HCT116 (cell line): ENCODE results near the gene EML4. TPM values are rescaled to one million over a fixed set of nuclear protein-coding genes. Genes with fewer than 3 reads are reported as not detected.

Source experiments
- ATAC-seq: fragments of 200-7000 bp; cut with Tn5 transposase; 2 replicates; pipeline ENCODE4 v1.9.1; 2020; ENCODE audit warnings: mild to moderate bottlenecking, moderate library complexity
- BruUV-seq: library from RNA; stranded (reverse); fragments of 400-500 nt; replicated peaks from 2 replicates; lab custom pipeline; 2021; lab: Mats Ljungman, UMichigan
- CTCF ChIA-PET: fragments of 300-600 bp; sonication (Branson Sonifier 250); formaldehyde crosslinking; loops from one replicate; lab custom pipeline; 2021; ENCODE audit warnings: antibody characterized with exemption; lab: Charles Lee
- POLR2A ChIA-PET: fragments of 300-600, 350-600 bp; sonication (Branson Sonifier 250); formaldehyde crosslinking; loops from one replicate; lab custom pipeline; 2021; ENCODE audit warnings: antibody characterized with exemption; lab: Charles Lee
- RAD21 ChIA-PET, 2 experiments: fragments of 300-600 bp; sonication (Branson Sonifier 250); formaldehyde crosslinking; loops; one replicate each; lab custom pipeline; 2023; ENCODE audit warnings: low total read pairs in 2 of 2; ENCODE audit not compliant: uncharacterized antibody in 2 of 2, unreplicated experiment in 2 of 2, low non-redundant PET in 1 of 2; lab: Charles Lee
- DNase-seq: peaks from one replicate; pipeline ENCODE4 v3.0.0-alpha.2; 2010; ENCODE audit warnings: low read depth, low spot score
- H2AFZ ChIP-seq: fragments of 200-600 bp; shearing (Covaris generic), sonication (generic); 2 replicates; pipeline ENCODE4 v1.6.1; 2017; ENCODE audit warnings: low read depth, mixed run types, mixed read lengths, antibody characterized with exemption, low read length; ENCODE audit not compliant: poor library complexity, severe bottlenecking
- H3K27ac ChIP-seq: 2 replicates; pipeline ENCODE4 v1.5.1; 2012; ENCODE audit warnings: low read depth, low read length
- H3K27me3 ChIP-seq: fragments of 200-600 bp; sonication (generic); 2 replicates; pipeline ENCODE4 v1.6.1; 2016; ENCODE audit warnings: mixed run types, low read length, mixed read lengths; ENCODE audit not compliant: insufficient read depth
- H3K36me3 ChIP-seq, 2 experiments: fragments of 200-500 bp in 1 of 2; fragments of 200-600 bp in 1 of 2; sonication (Bioruptor generic) in 1 of 2; sonication (generic) in 1 of 2; 2 replicates each; pipeline versions ENCODE4 v1.5.1 to v1.6.1; 2014 to 2016; ENCODE audit warnings: low read length in 2 of 2, inconsistent platforms in 1 of 2, mixed read lengths in 1 of 2, mixed run types in 1 of 2; ENCODE audit not compliant: insufficient read depth in 2 of 2, control insufficient read depth in 1 of 2
- H3K4me1 ChIP-seq, 2 experiments: fragments of 200-600 bp in 1 of 2; sonication (generic) in 1 of 2; 2 replicates each; pipeline versions ENCODE4 v1.5.1 to v1.6.1; 2012 to 2017; ENCODE audit warnings: low read length in 2 of 2, inconsistent platforms in 1 of 2, mild to moderate bottlenecking in 1 of 2, mixed read lengths in 1 of 2, mixed run types in 1 of 2, moderate library complexity in 1 of 2; ENCODE audit not compliant: insufficient read depth in 2 of 2, control insufficient read depth in 1 of 2
- H3K4me2 ChIP-seq: fragments of 200-600 bp; sonication (generic); 2 replicates; pipeline ENCODE4 v1.6.1; 2017; ENCODE audit warnings: mixed run types, low read length, mixed read lengths
- H3K4me3 ChIP-seq, 2 experiments: fragments of 200-600 bp in 1 of 2; sonication (generic) in 1 of 2; replicated peaks in 1 of 2; 2 replicates each; pipeline ENCODE4 v1.5.1; 2011 to 2016; ENCODE audit warnings: low read length in 2 of 2, control low read depth in 1 of 2, low read depth in 1 of 2, mild to moderate bottlenecking in 1 of 2, mixed read lengths in 1 of 2, mixed run types in 1 of 2
- H3K79me2 ChIP-seq: fragments of 200-600 bp; sonication (generic); 2 replicates; pipeline ENCODE4 v1.6.1; 2017; ENCODE audit warnings: mild to moderate bottlenecking, mixed run types, low read length, moderate library complexity, mixed read lengths; ENCODE audit not compliant: insufficient read depth
- H3K9ac ChIP-seq: fragments of 200-600 bp; sonication (generic); 2 replicates; pipeline ENCODE4 v1.6.1; 2016; ENCODE audit warnings: low read length, mixed read lengths
- H3K9me2 ChIP-seq: fragments of 200-600 bp; sonication (generic), shearing (Covaris generic); 2 replicates; pipeline ENCODE4 v1.6.1; 2017; ENCODE audit warnings: mixed run types, mild to moderate bottlenecking, moderate library complexity; ENCODE audit not compliant: insufficient read depth
- H3K9me3 ChIP-seq, 2 experiments: fragments of 200-500 bp in 1 of 2; fragments of 200-600 bp in 1 of 2; sonication (Bioruptor generic) in 1 of 2; sonication (generic) in 1 of 2; 2 replicates each; pipeline ENCODE4 v1.6.1; 2014 to 2017; ENCODE audit warnings: low read length in 2 of 2, mixed read lengths in 2 of 2, inconsistent platforms in 1 of 2, low read depth in 1 of 2, mild to moderate bottlenecking in 1 of 2, mixed run types in 1 of 2, moderate library complexity in 1 of 2; ENCODE audit not compliant: control insufficient read depth in 1 of 2, insufficient read depth in 1 of 2
- H4K20me1 ChIP-seq: fragments of 200-600 bp; sonication (generic), shearing (Covaris generic); 2 replicates; pipeline ENCODE4 v1.6.1; 2017; ENCODE audit warnings: mixed run types, mild to moderate bottlenecking, moderate library complexity; ENCODE audit not compliant: insufficient read depth
- ATF3 ChIP-seq: IDR thresholded peaks from 2 replicates; pipeline ENCODE4 v1.6.1; 2012
- CEBPB ChIP-seq: IDR thresholded peaks from 2 replicates; pipeline ENCODE4 v1.6.1; 2012; ENCODE audit warnings: low read depth
- CTCF ChIP-seq, 3 experiments: fragments of 200-600 bp in 1 of 3; sonication (generic) in 1 of 3; IDR thresholded peaks in 2 of 3; conservative IDR thresholded peaks in 1 of 3; 2 replicates each; pipeline ENCODE4 v1.5.1; 2012 to 2017; ENCODE audit warnings: low read depth in 2 of 3, low read length in 2 of 3, antibody characterized with exemption in 1 of 3, borderline replicate concordance in 1 of 3, control low read depth in 1 of 3, mild to moderate bottlenecking in 1 of 3, mixed read lengths in 1 of 3, mixed run types in 1 of 3, moderate library complexity in 1 of 3; ENCODE audit not compliant: insufficient read depth in 1 of 3
- ELF1 ChIP-seq: IDR thresholded peaks from 2 replicates; pipeline ENCODE4 v1.6.1; 2012; ENCODE audit warnings: low read depth, borderline replicate concordance
- FOSL1 ChIP-seq: IDR thresholded peaks from 2 replicates; pipeline ENCODE4 v1.6.1; 2012; ENCODE audit warnings: low read depth
- POLR2AphosphoS5 ChIP-seq: IDR thresholded peaks from 2 replicates; pipeline ENCODE4 v1.6.1; 2011; ENCODE audit warnings: mild to moderate bottlenecking, low read depth, low read length, moderate library complexity
- SRF ChIP-seq: IDR thresholded peaks from 2 replicates; pipeline ENCODE4 v1.6.1; 2012; ENCODE audit warnings: low read depth
- intact Hi-C: fragments of 100-400 bp; cut with micrococcal nuclease; formaldehyde crosslinking; loops from 2 replicates; pipeline ENCODE4 v1.10.0; 2022
- total RNA-seq: library from RNA; stranded (reverse); gene quantifications from one replicate; pipeline ENCODE4 v1.2.1, GENCODE V29; 2021; ENCODE audit not compliant: unreplicated experiment
- TF ChIP-seq, protein P1 (sequence below): IDR thresholded peaks from 2 replicates; pipeline ENCODE4 v1.6.1; 2011; ENCODE audit warnings: mild to moderate bottlenecking, low read length, moderate library complexity; ENCODE audit not compliant: insufficient replicate concordance; ENCODE audit errors: extremely low read depth

The EML4 gene
- total RNA-seq, 1 experiment from 2014 or later, result 53.5 TPM

DNA sequence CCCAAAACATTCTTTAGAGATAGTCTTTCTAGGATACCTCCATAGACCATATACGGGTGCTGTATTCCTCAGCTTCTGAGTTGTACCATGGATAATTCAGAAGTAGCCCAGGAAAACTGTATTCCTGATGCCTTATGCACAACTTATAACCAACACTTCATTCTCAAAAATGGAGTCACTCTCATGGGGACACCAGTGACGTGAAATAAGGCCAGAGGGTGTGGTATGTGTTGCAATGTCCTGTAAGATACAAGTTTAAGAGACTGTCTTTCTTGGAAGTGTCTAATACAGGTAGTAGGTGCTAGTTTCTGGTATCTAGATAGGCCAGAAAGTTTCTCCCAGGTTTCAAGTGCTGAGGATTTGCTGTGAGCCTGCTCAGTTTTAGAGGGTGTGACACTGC is 155.8 kb downstream of the EML4 start:
- ChIA-PET CTCF (interaction anchor here (1.2 kb wide), 1 partner anchor 230 kb away, joined by 3 read pairs; no protein-coding TSS in a partner anchor), POLR2A (no interaction called here), RAD21 (no interaction called here)
- Histone ChIP-seq H2AFZ (no peak overlapping the region), H3K4me3 (no peak overlapping the region), H4K20me1 (no peaks in the 10 kb centered on the region), H3K36me3 (peaks cover 7 to 20% of the 10 kb centered on the region in 2 experiments; a peak in 1 of 4 replicates), H3K9me2 (no peaks in the 10 kb centered on the region), H3K79me2 (no peaks in the 10 kb centered on the region), H3K9ac (no peak overlapping the region), H3K27me3 (no peaks in the 10 kb centered on the region), H3K4me2 (no peak overlapping the region), H3K9me3 (no peaks in the 10 kb centered on the region), H3K27ac (no peak overlapping the region), H3K4me1 (no peaks in the 10 kb centered on the region)
- intact Hi-C loops, result loop anchor here (10.0 kb wide), 1 partner anchor 480 kb away; no protein-coding TSS in a partner anchor
- DNase-seq (no peak), ATAC-seq (no peak)
- TF ChIP-seq POLR2AphosphoS5, result no peak
- TF ChIP-seq FOSL1, result no peak
- no peak for TF ChIP-seq ELF1
- TF ChIP-seq CEBPB, result no peak
- TF ChIP-seq CTCF (IDR thresholded peaks at IDR 0.05 in 2 of 3, conservative IDR thresholded peaks at IDR 0.05 in 1 of 3; ENCODE audit: borderline replicate concordance in 1 of 3, insufficient read depth in 1 of 3, low read depth in 2 of 3, low read length in 2 of 3), result no peak
- BruUV-seq, result no TSS peak

- H3K4me3 ChIP-seq, result no peak overlapping the region
- no peaks in the 10 kb centered on the region for H4K20me1 ChIP-seq
- peaks cover 7 to 21% of the 10 kb centered on the region in 2 experiments; a peak in 1 of 4 replicates for H3K36me3 ChIP-seq
- H3K79me2 ChIP-seq, result no peaks in the 10 kb centered on the region
- TF ChIP-seq SRF (no peak), FOSL1 (no peak), CEBPB (no peak), ATF3 (no peak)
- TF ChIP-seq, protein P1, sequence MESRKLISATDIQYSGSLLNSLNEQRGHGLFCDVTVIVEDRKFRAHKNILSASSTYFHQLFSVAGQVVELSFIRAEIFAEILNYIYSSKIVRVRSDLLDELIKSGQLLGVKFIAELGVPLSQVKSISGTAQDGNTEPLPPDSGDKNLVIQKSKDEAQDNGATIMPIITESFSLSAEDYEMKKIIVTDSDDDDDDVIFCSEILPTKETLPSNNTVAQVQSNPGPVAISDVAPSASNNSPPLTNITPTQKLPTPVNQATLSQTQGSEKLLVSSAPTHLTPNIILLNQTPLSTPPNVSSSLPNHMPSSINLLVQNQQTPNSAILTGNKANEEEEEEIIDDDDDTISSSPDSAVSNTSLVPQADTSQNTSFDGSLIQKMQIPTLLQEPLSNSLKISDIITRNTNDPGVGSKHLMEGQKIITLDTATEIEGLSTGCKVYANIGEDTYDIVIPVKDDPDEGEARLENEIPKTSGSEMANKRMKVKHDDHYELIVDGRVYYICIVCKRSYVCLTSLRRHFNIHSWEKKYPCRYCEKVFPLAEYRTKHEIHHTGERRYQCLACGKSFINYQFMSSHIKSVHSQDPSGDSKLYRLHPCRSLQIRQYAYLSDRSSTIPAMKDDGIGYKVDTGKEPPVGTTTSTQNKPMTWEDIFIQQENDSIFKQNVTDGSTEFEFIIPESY, result no peak
- TF ChIP-seq, all 23 proteins: peak for 0
- no peak overlapping the region for H3K27ac ChIP-seq
- intact Hi-C loops, result loop anchor here (10.0 kb wide), 1 partner anchor 481 kb away; no protein-coding TSS in a partner anchor
- H3K9ac ChIP-seq, result no peak overlapping the region
- no peaks in the 10 kb centered on the region for H3K27me3 ChIP-seq
- H3K4me1 ChIP-seq, result no peaks in the 10 kb centered on the region
- CTCF ChIA-PET, result interaction anchor here (1.2 to 1.6 kb wide), 2 partner anchors 229 to 230 kb away, joined by 3 to 4 read pairs; no protein-coding TSS in a partner anchor
- no peaks in the 10 kb centered on the region for H3K9me3 ChIP-seq
- POLR2A ChIA-PET, result no interaction called here
- BruUV-seq, result no TSS peak
- ATAC-seq (no peak), DNase-seq (no peak)
- no peak overlapping the region for H2AFZ ChIP-seq
- H3K4me2 ChIP-seq, result no peak overlapping the region
- no peaks in the 10 kb centered on the region for H3K9me2 ChIP-seq
- RAD21 ChIA-PET, result interaction anchor here in 1 of 2 experiments (0.7 kb wide), 1 partner anchor 269 kb away, joined by 5 read pairs; no protein-coding TSS in a partner anchor
Measured at GRCh38 chr2:42325609-42326008, 156.5 kb downstream of the EML4 start.
